ENCODE results near the gene BLM.

The BLM gene

GRCh38 chr15:90789462-90789861, 72.3 kb downstream of the BLM start:
- H3K4me1 ChIP-seq (ENCODE audit: control insufficient read depth, insufficient read depth, low read length, poor library complexity, severe bottlenecking): peaks cover 3% of the 10 kb centered on the region
- WGBS, 2 experiments (ENCODE audit: insufficient coverage in 2 of 2): 96 to 100% methylated on average over 4 to 5 of the region's 5 CpGs
- no peak overlapping the region for H3K27ac ChIP-seq (ENCODE audit: low read depth, low read length, severe bottlenecking)
- H3K9me3 ChIP-seq (ENCODE audit: control insufficient read depth, low read length): no peaks in the 10 kb centered on the region
- no peak overlapping the region for H3K4me3 ChIP-seq (ENCODE audit: extremely low read depth, insufficient read depth, low read length, poor library complexity, severe bottlenecking)
- H3K36me3 ChIP-seq (ENCODE audit: control insufficient read depth, insufficient read depth, low read length): peaks cover 42% of the 10 kb centered on the region

GRCh38 chr15:90790057-90790456, 72.9 kb downstream of the BLM start:
- Histone ChIP-seq H3K9me3 (ENCODE audit: control insufficient read depth, low read length) (no peaks in the 10 kb centered on the region), H3K4me3 (ENCODE audit: extremely low read depth, insufficient read depth, low read length, poor library complexity, severe bottlenecking) (no peak overlapping the region), H3K27ac (ENCODE audit: low read depth, low read length, severe bottlenecking) (no peak overlapping the region), H3K4me1 (ENCODE audit: control insufficient read depth, insufficient read depth, low read length, poor library complexity, severe bottlenecking) (peaks cover 3% of the 10 kb centered on the region), H3K36me3 (ENCODE audit: control insufficient read depth, insufficient read depth, low read length) (peaks cover 42% of the 10 kb centered on the region)
- WGBS, 2 experiments (ENCODE audit: insufficient coverage in 2 of 2): 88 to 89% methylated on average over 2 to 3 of the region's 3 CpGs

- no peak overlapping the region for H3K4me3 ChIP-seq (ENCODE audit: extremely low read depth, insufficient read depth, low read length, poor library complexity, severe bottlenecking)
- peaks cover 3% of the 10 kb centered on the region for H3K4me1 ChIP-seq (ENCODE audit: control insufficient read depth, insufficient read depth, low read length, poor library complexity, severe bottlenecking)
- no peak overlapping the region for H3K27ac ChIP-seq (ENCODE audit: low read depth, low read length, severe bottlenecking)
- 100% methylated on average over 3 of the region's 4 CpGs; no CpG with 5 or more reads in 1 of the 2 experiments for WGBS, 2 experiments (ENCODE audit: insufficient coverage in 2 of 2)
- no peaks in the 10 kb centered on the region for H3K9me3 ChIP-seq (ENCODE audit: control insufficient read depth, low read length)
- peaks cover 46% of the 10 kb centered on the region for H3K36me3 ChIP-seq (ENCODE audit: control insufficient read depth, insufficient read depth, low read length)
These were observed 73.4 kb downstream of the BLM start for GRCh38 chr15:90790561-90790960.

- WGBS, 2 experiments (ENCODE audit: insufficient coverage in 2 of 2): no CpG with 5 or more reads among the region's 2 CpGs
- H3K9me3 ChIP-seq (ENCODE audit: control insufficient read depth, low read length): no peaks in the 10 kb centered on the region
- no peak overlapping the region for H3K4me3 ChIP-seq (ENCODE audit: extremely low read depth, insufficient read depth, low read length, poor library complexity, severe bottlenecking)
- no peaks in the 10 kb centered on the region for H3K4me1 ChIP-seq (ENCODE audit: control insufficient read depth, insufficient read depth, low read length, poor library complexity, severe bottlenecking)
- H3K27ac ChIP-seq (ENCODE audit: low read depth, low read length, severe bottlenecking): no peak overlapping the region
- peaks cover 37% of the 10 kb centered on the region for H3K36me3 ChIP-seq (ENCODE audit: control insufficient read depth, insufficient read depth, low read length)
These were observed 77.4 kb downstream of the BLM start for GRCh38 chr15:90794538-90794937.

GRCh38 chr15:90799639-90800170, 82.6 kb downstream of the BLM start:
- H3K27ac ChIP-seq (ENCODE audit: low read depth, low read length, severe bottlenecking): peak overlapping the region; percentile 49
- no CpG with 5 or more reads among the region's 1 CpG for WGBS, 2 experiments (ENCODE audit: insufficient coverage in 2 of 2)
- H3K4me1 ChIP-seq (ENCODE audit: control insufficient read depth, insufficient read depth, low read length, poor library complexity, severe bottlenecking): peaks cover 5% of the 10 kb centered on the region
- no peak overlapping the region for H3K4me3 ChIP-seq (ENCODE audit: extremely low read depth, insufficient read depth, low read length, poor library complexity, severe bottlenecking)
- H3K36me3 ChIP-seq (ENCODE audit: control insufficient read depth, insufficient read depth, low read length): peaks cover 45% of the 10 kb centered on the region
- H3K9me3 ChIP-seq (ENCODE audit: control insufficient read depth, low read length): no peaks in the 10 kb centered on the region

- no peak overlapping the region for H3K27ac ChIP-seq (ENCODE audit: low read depth, low read length, severe bottlenecking)
- no peak overlapping the region for H3K4me3 ChIP-seq (ENCODE audit: extremely low read depth, insufficient read depth, low read length, poor library complexity, severe bottlenecking)
- peaks cover 10% of the 10 kb centered on the region for H3K4me1 ChIP-seq (ENCODE audit: control insufficient read depth, insufficient read depth, low read length, poor library complexity, severe bottlenecking)
- 94% methylated on average over 6 to 8 of the region's 8 CpGs for WGBS, 2 experiments (ENCODE audit: insufficient coverage in 2 of 2)
- H3K36me3 ChIP-seq (ENCODE audit: control insufficient read depth, insufficient read depth, low read length): peaks cover 44% of the 10 kb centered on the region
- no peaks in the 10 kb centered on the region for H3K9me3 ChIP-seq (ENCODE audit: control insufficient read depth, low read length)
These were observed 84.7 kb downstream of the BLM start for GRCh38 chr15:90801803-90802202.

- peak overlapping the region; percentile 76 for H3K27ac ChIP-seq (ENCODE audit: low read depth, low read length, severe bottlenecking)
These were observed 90.1 kb downstream of the BLM start for GRCh38 chr15:90807074-90807785.

GRCh38 chr15:90807786-90808086, 90.6 kb downstream of the BLM start:
- Histone ChIP-seq H3K27ac (ENCODE audit: low read depth, low read length, severe bottlenecking) (peak overlapping the region; percentile 76), H3K4me3 (ENCODE audit: extremely low read depth, insufficient read depth, low read length, poor library complexity, severe bottlenecking) (no peak overlapping the region), H3K9me3 (ENCODE audit: control insufficient read depth, low read length) (no peaks in the 10 kb centered on the region), H3K4me1 (ENCODE audit: control insufficient read depth, insufficient read depth, low read length, poor library complexity, severe bottlenecking) (peaks cover 21% of the 10 kb centered on the region), H3K36me3 (ENCODE audit: control insufficient read depth, insufficient read depth, low read length) (peaks cover 72% of the 10 kb centered on the region)
- WGBS, 2 experiments (ENCODE audit: insufficient coverage in 2 of 2): 83 to 100% methylated on average over 1 to 2 of the region's 2 CpGs

More at GRCh38 chr15:90807074-90807785, 90.1 kb downstream of the BLM start:
- Histone ChIP-seq H3K4me1 (ENCODE audit: control insufficient read depth, insufficient read depth, low read length, poor library complexity, severe bottlenecking) (peaks cover 21% of the 10 kb centered on the region), H3K4me3 (ENCODE audit: extremely low read depth, insufficient read depth, low read length, poor library complexity, severe bottlenecking) (no peak overlapping the region), H3K9me3 (ENCODE audit: control insufficient read depth, low read length) (no peaks in the 10 kb centered on the region), H3K36me3 (ENCODE audit: control insufficient read depth, insufficient read depth, low read length) (peaks cover 73% of the 10 kb centered on the region)
- 90 to 91% methylated on average over 7 of the region's 8 CpGs for WGBS, 2 experiments (ENCODE audit: insufficient coverage in 2 of 2)

GRCh38 chr15:90808517-90809235, 91.5 kb downstream of the BLM start:
- H3K36me3 ChIP-seq (ENCODE audit: control insufficient read depth, insufficient read depth, low read length): peaks cover 70% of the 10 kb centered on the region
- peaks cover 21% of the 10 kb centered on the region for H3K4me1 ChIP-seq (ENCODE audit: control insufficient read depth, insufficient read depth, low read length, poor library complexity, severe bottlenecking)
- 85 to 90% methylated on average over 6 of the region's 8 CpGs for WGBS, 2 experiments (ENCODE audit: insufficient coverage in 2 of 2)
- no peak overlapping the region for H3K4me3 ChIP-seq (ENCODE audit: extremely low read depth, insufficient read depth, low read length, poor library complexity, severe bottlenecking)
- no peak overlapping the region for H3K27ac ChIP-seq (ENCODE audit: low read depth, low read length, severe bottlenecking)
- no peaks in the 10 kb centered on the region for H3K9me3 ChIP-seq (ENCODE audit: control insufficient read depth, low read length)

- no peaks in the 10 kb centered on the region for H3K9me3 ChIP-seq (ENCODE audit: control insufficient read depth, low read length)
- no peak overlapping the region for H3K27ac ChIP-seq (ENCODE audit: low read depth, low read length, severe bottlenecking)
- H3K4me3 ChIP-seq (ENCODE audit: extremely low read depth, insufficient read depth, low read length, poor library complexity, severe bottlenecking): no peak overlapping the region
- WGBS, 2 experiments (ENCODE audit: insufficient coverage in 2 of 2): 100% methylated on average over 1 to 4 of the region's 4 CpGs
- peaks cover 30% of the 10 kb centered on the region for H3K4me1 ChIP-seq (ENCODE audit: control insufficient read depth, insufficient read depth, low read length, poor library complexity, severe bottlenecking)
- peaks cover 65% of the 10 kb centered on the region for H3K36me3 ChIP-seq (ENCODE audit: control insufficient read depth, insufficient read depth, low read length)
These were observed 92.4 kb downstream of the BLM start for GRCh38 chr15:90809536-90809935.

GRCh38 chr15:90810354-90810753, 93.2 kb downstream of the BLM start:
- Histone ChIP-seq H3K27ac (ENCODE audit: low read depth, low read length, severe bottlenecking) (no peak overlapping the region), H3K4me3 (ENCODE audit: extremely low read depth, insufficient read depth, low read length, poor library complexity, severe bottlenecking) (no peak overlapping the region), H3K4me1 (ENCODE audit: control insufficient read depth, insufficient read depth, low read length, poor library complexity, severe bottlenecking) (peaks cover 37% of the 10 kb centered on the region), H3K9me3 (ENCODE audit: control insufficient read depth, low read length) (no peaks in the 10 kb centered on the region), H3K36me3 (ENCODE audit: control insufficient read depth, insufficient read depth, low read length) (peaks cover 61% of the 10 kb centered on the region)
- 94 to 100% methylated on average over 2 to 3 of the region's 4 CpGs for WGBS, 2 experiments (ENCODE audit: insufficient coverage in 2 of 2)
